NCI-H2196 (cell line): ENCODE measurements around the gene TLX3.
"Not testable (repeated sequence)": the region's sequence is repeated elsewhere in the genome, so short reads cannot be mapped to it uniquely, and the experiment has no call there.

ENCODE experiments used
- DNase-seq: peaks from one replicate; lab custom pipeline; 2025; ENCODE audit not compliant: unreplicated experiment; lab: John Stamatoyannopoulos, UW

Gene TLX3

DNA sequence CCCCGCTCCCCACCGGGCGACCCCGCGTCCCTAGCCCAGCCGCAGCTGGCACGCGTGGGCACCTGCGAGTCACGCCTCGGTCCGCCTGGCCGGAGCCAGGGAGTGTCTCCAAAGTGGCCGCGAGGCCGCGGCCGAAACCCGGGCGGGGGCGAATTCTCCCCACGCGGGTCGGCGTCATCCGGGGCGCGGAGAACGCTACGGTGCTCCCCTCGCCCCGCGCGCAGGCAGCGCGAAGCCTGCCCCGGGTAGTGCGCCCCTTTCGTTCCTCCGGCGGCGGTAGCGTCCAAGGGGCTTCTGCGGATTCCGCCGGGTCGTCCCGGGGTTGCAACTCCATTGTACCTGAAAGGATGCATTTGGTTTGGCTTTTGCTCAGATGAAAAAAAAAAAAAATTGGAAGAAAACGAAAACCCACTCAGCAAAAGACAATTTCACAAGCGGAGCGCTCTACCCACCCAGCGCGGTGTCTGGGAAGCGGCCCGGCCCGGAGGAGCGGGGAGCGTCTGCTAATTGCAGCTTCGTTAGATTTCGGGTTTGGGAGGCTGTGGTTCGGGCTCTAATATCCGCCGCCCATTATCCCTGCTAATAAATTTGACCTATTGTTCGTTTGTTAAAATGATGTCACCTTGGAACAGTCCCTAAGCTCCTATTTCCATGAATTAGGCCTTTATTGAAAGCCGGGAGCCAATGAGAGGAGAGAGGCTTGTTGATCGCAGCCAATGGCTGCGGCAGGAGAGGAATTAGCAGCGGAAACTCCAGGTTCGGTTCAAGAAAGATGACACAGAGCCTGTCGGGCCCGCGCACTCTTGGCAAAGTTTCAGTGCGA lies at the start of gene TLX3:
Gene TLX3 (plus strand): TSS at position 796 of the 823 bp plus-strand sequence. CDS start 118 bp downstream, outside the sequence.
- DNase-seq = no peak

DNA sequence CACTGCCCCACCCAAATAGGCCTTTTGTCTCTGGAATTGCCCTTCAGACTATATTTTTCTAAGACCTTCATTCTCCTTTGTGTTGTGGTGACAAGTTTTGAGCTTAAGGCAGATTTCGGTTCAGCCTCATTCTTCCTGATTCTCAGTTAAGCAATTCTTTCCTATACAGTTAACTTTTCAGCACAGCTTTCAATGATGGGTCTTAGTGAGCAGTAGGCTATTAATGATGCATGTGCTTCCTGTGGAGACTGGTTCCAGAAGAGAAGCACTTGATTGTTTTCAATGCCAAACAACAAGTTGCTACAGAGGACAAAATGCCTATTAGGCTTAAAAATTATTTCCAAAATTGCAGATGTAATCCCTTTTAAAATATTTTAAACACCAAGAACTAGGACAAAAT lies 47.7 kb upstream of the TLX3 start:
- DNase-seq = no peak

DNA sequence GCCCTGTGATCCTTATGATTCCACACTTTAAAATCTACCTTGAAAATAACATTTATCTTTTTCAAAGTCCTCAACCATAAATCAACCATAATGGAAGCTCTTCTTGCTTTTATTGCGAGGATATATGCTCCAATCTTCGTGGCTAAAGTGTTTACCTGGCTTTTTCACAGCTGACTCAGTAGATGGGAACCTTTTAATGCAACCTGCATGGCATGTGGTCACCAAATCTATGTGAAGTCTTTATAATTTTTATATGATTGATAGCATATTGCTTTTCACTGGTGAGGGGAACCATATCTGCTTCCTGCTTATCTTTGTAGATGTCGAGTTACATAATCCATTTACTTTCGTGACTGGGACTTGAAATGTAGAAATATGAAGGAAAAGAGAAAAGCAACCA lies 47.1 kb upstream of the TLX3 start:
- DNase-seq = no peak

DNA sequence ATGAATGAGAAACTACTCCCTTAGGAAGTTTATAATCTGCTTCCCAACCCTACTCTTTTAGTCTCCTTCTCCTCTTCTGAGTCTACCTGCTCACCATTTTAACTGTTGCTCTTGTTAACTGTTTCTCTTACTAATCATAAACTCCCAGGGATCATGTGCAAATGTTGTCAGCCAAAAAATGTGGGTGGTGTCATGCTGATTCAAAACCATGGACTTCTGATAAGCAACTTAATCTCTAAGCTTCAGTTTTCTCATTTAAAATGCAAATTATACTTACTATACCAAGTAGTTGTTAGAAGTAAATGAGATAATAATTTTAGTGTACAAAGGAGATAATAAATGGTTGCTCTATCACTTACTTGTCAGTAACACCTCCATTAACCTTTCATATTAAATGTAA lies 45.9 kb upstream of the TLX3 start:
- DNase-seq = no peak

- DNase-seq = no peak
Measured at GRCh38 chr5:171264843-171265242, 44.2 kb upstream of the TLX3 start.

DNA sequence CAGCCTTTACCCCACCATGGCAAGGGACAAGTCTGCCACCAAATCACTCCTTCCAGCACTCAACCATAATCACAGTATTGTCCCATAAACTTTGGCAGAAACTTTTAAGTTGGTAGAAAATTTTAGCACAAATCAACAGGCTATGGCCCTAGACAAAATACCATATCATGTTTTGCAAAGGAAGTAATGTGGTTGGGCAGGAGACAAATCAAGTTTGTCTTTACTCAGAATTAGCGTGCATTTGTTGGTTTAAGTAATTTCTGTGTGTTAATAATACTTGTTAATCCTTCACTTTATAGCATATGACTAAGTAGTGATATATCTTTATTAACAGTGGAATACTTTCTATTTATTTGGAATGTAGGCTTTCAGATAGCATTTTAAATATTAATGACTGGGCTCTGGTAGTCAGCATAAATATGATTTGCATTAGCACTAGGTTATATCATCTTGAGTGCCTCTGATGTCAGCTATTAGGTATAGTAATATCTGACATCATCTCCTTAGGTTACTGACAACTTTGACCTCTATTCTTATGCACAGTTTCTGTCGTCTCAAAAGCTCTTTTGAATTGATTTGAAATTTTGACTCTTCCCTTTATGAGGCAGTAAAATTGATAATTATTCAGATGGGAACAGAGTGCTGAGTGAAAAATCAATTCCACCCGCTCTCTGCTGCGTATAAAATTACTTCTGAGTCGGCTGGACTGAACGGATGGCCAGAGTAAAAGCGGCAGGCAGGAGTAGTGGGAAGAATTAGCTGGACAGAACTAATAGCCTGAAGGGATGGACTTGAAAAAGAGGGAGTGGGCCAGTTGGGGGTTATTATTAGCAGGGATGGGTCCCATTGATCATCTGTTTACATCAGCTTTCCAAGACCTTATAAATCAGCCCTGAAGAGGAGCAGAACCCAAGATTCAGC lies 40.1 kb upstream of the TLX3 start:
- no peak for DNase-seq

DNA sequence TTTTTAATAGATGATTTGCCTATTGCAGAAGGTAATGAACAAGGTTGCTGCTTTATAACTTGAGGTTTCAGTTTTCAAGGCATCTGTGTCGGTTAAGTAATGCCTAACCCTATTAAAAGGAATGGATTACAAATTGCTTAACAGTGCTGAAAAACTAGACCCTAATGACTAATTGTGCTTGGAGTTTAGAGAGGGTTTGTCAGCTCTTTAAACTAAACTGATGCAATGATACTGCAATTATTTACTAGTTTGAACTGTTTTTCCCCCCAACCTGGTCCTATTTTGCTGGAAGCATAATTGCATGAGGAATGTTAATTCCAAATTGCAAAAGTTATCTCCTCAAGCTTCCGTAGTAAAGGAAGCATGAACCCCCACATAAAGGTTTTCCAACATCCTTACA lies 39.3 kb upstream of the TLX3 start:
- no peak for DNase-seq

GRCh38 chr5:171270136-171270535 lies 38.9 kb upstream of the TLX3 start:
- DNase-seq = no peak

- DNase-seq = no peak
Measured at GRCh38 chr5:171271798-171272197, 37.2 kb upstream of the TLX3 start.

DNA sequence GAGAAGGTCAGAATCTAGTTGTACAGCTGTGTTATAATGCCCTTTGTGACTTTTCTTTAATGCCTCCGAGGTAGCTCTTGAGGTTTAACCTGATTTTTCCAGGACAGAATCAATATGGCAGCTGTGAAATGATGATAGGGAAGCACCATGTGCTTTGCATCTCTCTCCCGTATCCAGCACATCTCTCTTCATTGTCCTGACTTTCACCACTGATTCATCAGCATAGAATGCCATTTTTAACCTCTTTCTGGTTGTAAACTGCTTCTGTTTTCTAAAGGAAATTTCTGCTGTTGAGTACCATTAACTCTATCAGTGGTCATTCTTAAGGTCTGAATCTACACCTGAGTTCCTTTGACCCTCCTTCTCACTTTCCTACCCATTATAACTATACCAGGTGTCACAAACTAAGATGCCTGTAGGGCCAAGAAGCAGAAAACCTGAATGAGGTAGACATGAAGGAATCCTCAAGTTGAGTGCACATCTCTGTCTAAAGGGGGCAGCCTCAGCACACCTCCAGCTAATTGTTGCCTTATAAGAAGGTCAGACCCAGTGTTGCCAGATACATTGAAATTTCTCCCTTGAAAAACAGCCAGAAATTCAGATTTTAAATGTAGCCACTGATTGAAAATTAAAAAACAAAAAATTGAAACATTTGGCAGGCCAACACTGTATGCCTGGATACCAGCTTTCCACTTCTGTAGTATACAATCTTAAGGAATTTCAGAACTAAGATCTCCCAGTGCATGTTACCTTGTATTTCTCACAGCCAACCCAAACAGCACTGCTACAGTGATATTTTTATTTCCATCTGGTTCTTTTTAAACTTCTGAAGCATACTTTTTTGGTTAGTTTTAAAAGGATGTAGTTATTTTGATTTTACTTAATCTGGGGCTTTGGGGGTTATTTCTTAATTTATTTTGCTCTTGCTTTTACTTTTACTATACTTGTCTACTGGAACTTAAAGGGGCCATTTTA lies 35.8 kb upstream of the TLX3 start:
- DNase-seq = no peak

DNA sequence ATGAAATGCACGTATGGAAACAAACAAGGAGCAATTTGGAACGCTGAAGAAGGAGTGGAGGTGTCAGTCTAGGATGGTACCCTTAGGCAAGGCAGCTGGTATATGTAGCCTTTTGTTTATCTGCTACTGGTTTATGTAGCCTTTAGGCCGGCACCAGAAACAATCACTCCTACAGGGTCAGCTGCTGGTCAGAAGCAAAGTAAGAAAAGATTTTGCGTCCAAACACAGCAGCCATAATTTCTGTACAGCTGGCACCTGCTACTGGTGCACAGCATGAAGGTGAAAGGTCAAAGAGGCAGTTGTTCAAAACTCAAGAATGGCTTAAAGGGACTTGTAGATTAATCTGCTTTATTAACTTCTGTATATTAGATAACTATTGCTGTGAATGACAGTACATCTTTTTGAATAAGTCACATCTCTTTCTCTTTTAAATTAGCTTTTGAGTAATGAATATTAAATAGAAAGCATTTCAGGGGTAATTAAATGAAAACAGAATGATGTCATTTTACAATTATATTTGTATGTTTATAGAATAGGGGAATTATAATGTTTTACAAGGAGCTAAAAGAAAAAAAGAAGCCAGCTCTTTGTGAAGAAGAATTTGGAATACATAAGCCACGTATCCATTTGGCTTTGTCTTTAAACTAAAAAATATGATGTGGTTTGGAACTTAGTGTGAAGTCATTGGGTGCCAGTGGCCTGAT lies 33.1 kb upstream of the TLX3 start:
- DNase-seq = no peak

DNA sequence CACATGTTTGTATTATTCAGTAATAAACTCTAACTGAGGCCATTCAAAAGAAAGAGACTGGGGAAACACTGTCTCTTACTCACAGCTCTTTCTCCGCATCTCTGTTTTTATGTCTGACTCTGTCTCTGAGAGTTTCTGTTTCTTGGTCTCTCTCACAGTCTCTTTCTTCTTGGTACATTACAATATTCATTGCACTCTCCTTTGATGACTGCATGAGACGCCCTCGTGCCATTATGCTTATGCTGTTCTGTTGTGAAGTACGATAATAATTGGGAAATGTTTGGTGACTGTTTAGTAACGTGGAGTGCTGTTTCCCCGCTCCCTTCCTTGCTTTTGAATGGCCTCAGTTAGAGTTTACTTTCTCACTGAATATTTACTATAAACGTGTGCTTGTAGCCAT lies 25.3 kb upstream of the TLX3 start:
- no peak for DNase-seq

GRCh38 chr5:171285465-171285864 lies 23.6 kb upstream of the TLX3 start:
- no peak for DNase-seq

GRCh38 chr5:171288066-171288465 lies 21.0 kb upstream of the TLX3 start:
- no peak for DNase-seq

DNA sequence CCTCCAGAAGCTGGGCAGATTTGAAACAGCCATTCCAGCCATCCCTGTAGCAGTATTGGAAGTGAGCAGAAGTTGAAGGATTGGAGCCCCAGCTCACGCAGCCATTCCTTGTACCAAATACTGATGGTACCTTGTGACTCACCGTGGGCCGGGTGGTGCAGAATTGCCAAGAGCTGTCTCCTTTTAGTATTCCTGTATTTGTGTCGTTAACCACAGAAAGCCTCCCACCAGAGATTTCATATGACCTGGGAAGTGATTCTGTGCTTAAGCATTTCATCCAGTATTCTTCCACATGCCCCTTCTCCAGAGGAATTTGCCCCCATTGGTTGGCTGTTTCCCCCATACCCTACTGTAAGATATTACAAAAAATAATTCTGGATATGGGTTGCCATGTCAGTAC lies 17.7 kb upstream of the TLX3 start:
- DNase-seq = no peak

DNA sequence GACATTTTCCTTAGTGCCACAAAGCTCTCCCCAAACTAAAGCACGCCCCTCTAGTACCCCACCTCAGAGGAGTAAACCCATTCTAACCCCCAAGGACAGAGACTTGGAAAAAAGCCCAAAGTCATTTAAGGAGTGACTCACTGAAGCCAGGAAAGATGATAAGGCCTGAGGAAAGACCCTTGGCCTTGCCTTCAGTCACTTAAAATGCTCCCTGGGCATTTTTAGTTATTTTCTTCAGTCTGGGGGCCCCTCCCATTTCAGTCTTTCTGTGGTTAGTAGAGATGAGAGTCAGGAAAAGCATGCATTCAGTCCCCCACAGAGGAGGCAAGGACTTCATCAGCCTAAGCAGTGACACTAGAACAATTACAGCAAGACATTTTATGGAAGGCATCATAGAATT lies 13.7 kb upstream of the TLX3 start:
- DNase-seq = no peak

- no peak for DNase-seq
Measured at GRCh38 chr5:171295801-171296200, 13.2 kb upstream of the TLX3 start.

GRCh38 chr5:171297941-171298340 lies 11.1 kb upstream of the TLX3 start:
- DNase-seq = not testable (repeated sequence)

DNA sequence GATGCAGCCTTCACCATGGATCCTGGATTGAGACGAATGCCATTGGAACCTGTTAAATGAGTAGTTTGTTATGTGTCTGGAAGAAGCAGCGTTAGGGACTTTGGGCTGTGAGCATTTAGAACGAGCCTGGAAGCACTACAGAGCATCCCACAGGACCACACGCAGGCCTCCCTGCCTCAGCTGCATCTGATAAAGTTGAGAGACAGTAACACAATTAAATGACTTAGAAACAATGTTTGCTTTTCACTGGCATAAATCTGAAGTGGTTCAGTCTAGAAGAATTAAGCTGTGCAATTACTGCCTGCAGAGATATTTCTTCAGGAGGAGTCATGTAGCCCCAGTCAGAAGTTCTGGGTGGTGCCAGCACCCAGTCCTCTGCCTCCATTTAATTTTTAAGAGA lies 9.8 kb upstream of the TLX3 start:
- no peak for DNase-seq

- no peak for DNase-seq
Measured at GRCh38 chr5:171299851-171300250, 9.2 kb upstream of the TLX3 start.
